Measurements from ENCODE around the gene LDB2.

The LDB2 gene

GRCh38 chr4:16721613-16722291 is 176.7 kb downstream of the LDB2 start:
- no peak for DNase-seq (ENCODE audit: low read depth in 3 of 3)

GRCh38 chr4:16720761-16721160 is 177.7 kb downstream of the LDB2 start:
- no peak for DNase-seq (ENCODE audit: low read depth in 3 of 3)

- no peak for DNase-seq (ENCODE audit: low read depth in 3 of 3)
These were observed 181.0 kb downstream of the LDB2 start for GRCh38 chr4:16717266-16717970.

GRCh38 chr4:16715482-16715881 is 183.0 kb downstream of the LDB2 start:
- DNase-seq (ENCODE audit: low read depth in 3 of 3) = no peak

GRCh38 chr4:16714191-16714590 is 184.3 kb downstream of the LDB2 start:
- no peak for DNase-seq (ENCODE audit: low read depth in 3 of 3)

GRCh38 chr4:16713696-16714095 is 184.7 kb downstream of the LDB2 start:
- DNase-seq (ENCODE audit: low read depth in 3 of 3) = no peak

- no peak for DNase-seq (ENCODE audit: low read depth in 3 of 3)
These were observed 185.2 kb downstream of the LDB2 start for GRCh38 chr4:16713271-16713670.

GRCh38 chr4:16710198-16710597 is 188.2 kb downstream of the LDB2 start:
- DNase-seq (ENCODE audit: low read depth in 3 of 3) = no peak

- no peak for DNase-seq (ENCODE audit: low read depth in 3 of 3)
These were observed 190.6 kb downstream of the LDB2 start for GRCh38 chr4:16707874-16708273.

GRCh38 chr4:16706251-16706650 is 192.2 kb downstream of the LDB2 start:
- no peak for DNase-seq (ENCODE audit: low read depth in 3 of 3)

GRCh38 chr4:16705341-16705740 is 193.1 kb downstream of the LDB2 start:
- DNase-seq (ENCODE audit: low read depth in 3 of 3) = no peak

GRCh38 chr4:16704489-16704888 is 194.0 kb downstream of the LDB2 start:
- no peak for DNase-seq (ENCODE audit: low read depth in 3 of 3)

GRCh38 chr4:16695896-16696295 is 202.5 kb downstream of the LDB2 start:
- no peak for DNase-seq (ENCODE audit: low read depth in 3 of 3)

- DNase-seq (ENCODE audit: low read depth in 3 of 3) = no peak
These were observed 203.6 kb downstream of the LDB2 start for GRCh38 chr4:16694884-16695276.

- no peak for DNase-seq (ENCODE audit: low read depth in 3 of 3)
These were observed 204.1 kb downstream of the LDB2 start for GRCh38 chr4:16694173-16694883.

- no peak for DNase-seq (ENCODE audit: low read depth in 3 of 3)
These were observed 204.8 kb downstream of the LDB2 start for GRCh38 chr4:16693641-16694040.

GRCh38 chr4:16692961-16693506 is 205.4 kb downstream of the LDB2 start:
- no peak for DNase-seq (ENCODE audit: low read depth in 3 of 3)

- DNase-seq (ENCODE audit: low read depth in 3 of 3) = no peak
These were observed 205.9 kb downstream of the LDB2 start for GRCh38 chr4:16692524-16692923.

GRCh38 chr4:16692046-16692445 is 206.4 kb downstream of the LDB2 start:
- no peak for DNase-seq (ENCODE audit: low read depth in 3 of 3)

GRCh38 chr4:16691450-16691849 is 207.0 kb downstream of the LDB2 start:
- DNase-seq (ENCODE audit: low read depth in 3 of 3) = no peak

GRCh38 chr4:16687845-16688244 is 210.6 kb downstream of the LDB2 start:
- no peak for DNase-seq (ENCODE audit: low read depth in 3 of 3)

GRCh38 chr4:16687011-16687410 is 211.4 kb downstream of the LDB2 start:
- no peak for DNase-seq (ENCODE audit: low read depth in 3 of 3)

GRCh38 chr4:16686195-16686594 is 212.2 kb downstream of the LDB2 start:
- no peak for DNase-seq (ENCODE audit: low read depth in 3 of 3)
